HEK293 (cell line): ENCODE data around the gene EPHA2.
A peak's percentile ranks its signal among the peaks of the same experiment; 100 is the strongest.

Experiments
- GLI4 ChIP-seq: fragments of 450-650 bp; formaldehyde crosslinking; IDR thresholded peaks from 2 replicates; pipeline ENCODE4 v1.5.1; 2016; ENCODE audit warnings: missing biosample characterization, missing genetic modification characterization
- PRDM1 ChIP-seq: fragments of 450-650 bp; formaldehyde crosslinking; IDR thresholded peaks from 2 replicates; pipeline ENCODE4; 2016; ENCODE audit warnings: missing biosample characterization, missing genetic modification characterization
- REST ChIP-seq: fragments of 450-650 bp; formaldehyde crosslinking; IDR thresholded peaks from 2 replicates; pipeline ENCODE4 v1.5.1; 2016; ENCODE audit warnings: missing biosample characterization, missing genetic modification characterization
- SCRT1 ChIP-seq: fragments of 450-650 bp; formaldehyde crosslinking; IDR thresholded peaks from 2 replicates; pipeline ENCODE4 v1.5.1; 2016; ENCODE audit warnings: missing biosample characterization, missing genetic modification characterization, borderline replicate concordance
- TCF7L2 ChIP-seq: IDR thresholded peaks from 2 replicates; pipeline ENCODE4 v1.6.1; 2011; ENCODE audit warnings: low read depth, mild to moderate bottlenecking, inconsistent platforms, low read length, moderate library complexity, borderline replicate concordance
- WT1 ChIP-seq: fragments of 450-650 bp; formaldehyde crosslinking; IDR thresholded peaks from 2 replicates; pipeline ENCODE4 v1.5.1; 2016; ENCODE audit warnings: missing biosample characterization, missing genetic modification characterization
- ZBTB1 ChIP-seq: fragments of 450-650 bp; formaldehyde crosslinking; IDR thresholded peaks from 2 replicates; pipeline ENCODE4 v1.5.1; 2016; ENCODE audit warnings: missing biosample characterization, missing genetic modification characterization
- ZBTB20 ChIP-seq: fragments of 450-650 bp; formaldehyde crosslinking; IDR thresholded peaks from 2 replicates; pipeline ENCODE4 v1.5.1; 2016; ENCODE audit warnings: missing biosample characterization, missing genetic modification characterization
- ZFP37 ChIP-seq: fragments of 450-650 bp; formaldehyde crosslinking; IDR thresholded peaks from 2 replicates; pipeline ENCODE4 v1.5.1; 2016; ENCODE audit warnings: missing biosample characterization, missing genetic modification characterization
- ZNF148 ChIP-seq: fragments of 450-650 bp; formaldehyde crosslinking; IDR thresholded peaks from 2 replicates; pipeline ENCODE4 v1.5.0; 2017; ENCODE audit warnings: missing biosample characterization, missing genetic modification characterization, borderline replicate concordance
- ZNF184 ChIP-seq: fragments of 450-650 bp; IDR thresholded peaks from 2 replicates; pipeline ENCODE4 v1.5.1; 2018; ENCODE audit warnings: missing biosample characterization, mild to moderate bottlenecking, missing genetic modification characterization
- ZNF211 ChIP-seq: fragments of 450-650 bp; formaldehyde crosslinking; IDR thresholded peaks from 2 replicates; pipeline ENCODE4 v1.5.1; 2016; ENCODE audit warnings: low read depth, missing biosample characterization, missing genetic modification characterization
- ZNF433 ChIP-seq: fragments of 450-650 bp; formaldehyde crosslinking; IDR thresholded peaks from 2 replicates; pipeline ENCODE4 v1.5.1; 2016; ENCODE audit warnings: missing biosample characterization, missing genetic modification characterization, low read depth
- ZNF518A ChIP-seq: fragments of 450-650 bp; formaldehyde crosslinking; conservative IDR thresholded peaks from 2 replicates; pipeline ENCODE4 v1.5.1; 2016; ENCODE audit warnings: low read depth, missing biosample characterization, missing genetic modification characterization
- ZNF561 ChIP-seq: fragments of 450-650 bp; IDR thresholded peaks from 2 replicates; pipeline ENCODE4 v1.5.1; 2018; ENCODE audit warnings: missing biosample characterization, missing genetic modification characterization, borderline replicate concordance
- ZNF571 ChIP-seq: fragments of 450-650 bp; formaldehyde crosslinking; IDR thresholded peaks from 2 replicates; pipeline ENCODE4 v1.5.0; 2017; ENCODE audit warnings: missing biosample characterization, missing genetic modification characterization
- ZNF623 ChIP-seq: fragments of 450-650 bp; formaldehyde crosslinking; IDR thresholded peaks from 2 replicates; pipeline ENCODE4 v1.5.1; 2016; ENCODE audit warnings: missing biosample characterization, missing genetic modification characterization
- ZSCAN16 ChIP-seq: fragments of 450-650 bp; formaldehyde crosslinking; IDR thresholded peaks from 2 replicates; pipeline ENCODE4 v1.5.1; 2016; ENCODE audit warnings: missing biosample characterization, missing genetic modification characterization
- TF ChIP-seq, protein P1 (sequence below): fragments of 450-650 bp; formaldehyde crosslinking; IDR thresholded peaks from 2 replicates; pipeline ENCODE4 v1.5.1; 2016; ENCODE audit warnings: missing biosample characterization, missing genetic modification characterization
- TF ChIP-seq, protein P2 (sequence below): sonication (generic); formaldehyde crosslinking; IDR thresholded peaks from 2 replicates; pipeline ENCODE4 v1.8.1; 2022; ENCODE audit warnings: mild to moderate bottlenecking, moderate library complexity, missing genetic modification reagents
- TF ChIP-seq, protein P3 (sequence below): fragments of 450-650 bp; formaldehyde crosslinking; IDR thresholded peaks from 2 replicates; pipeline ENCODE4 v1.5.1; 2016; ENCODE audit warnings: missing biosample characterization, missing genetic modification characterization

EPHA2 gene

DNA sequence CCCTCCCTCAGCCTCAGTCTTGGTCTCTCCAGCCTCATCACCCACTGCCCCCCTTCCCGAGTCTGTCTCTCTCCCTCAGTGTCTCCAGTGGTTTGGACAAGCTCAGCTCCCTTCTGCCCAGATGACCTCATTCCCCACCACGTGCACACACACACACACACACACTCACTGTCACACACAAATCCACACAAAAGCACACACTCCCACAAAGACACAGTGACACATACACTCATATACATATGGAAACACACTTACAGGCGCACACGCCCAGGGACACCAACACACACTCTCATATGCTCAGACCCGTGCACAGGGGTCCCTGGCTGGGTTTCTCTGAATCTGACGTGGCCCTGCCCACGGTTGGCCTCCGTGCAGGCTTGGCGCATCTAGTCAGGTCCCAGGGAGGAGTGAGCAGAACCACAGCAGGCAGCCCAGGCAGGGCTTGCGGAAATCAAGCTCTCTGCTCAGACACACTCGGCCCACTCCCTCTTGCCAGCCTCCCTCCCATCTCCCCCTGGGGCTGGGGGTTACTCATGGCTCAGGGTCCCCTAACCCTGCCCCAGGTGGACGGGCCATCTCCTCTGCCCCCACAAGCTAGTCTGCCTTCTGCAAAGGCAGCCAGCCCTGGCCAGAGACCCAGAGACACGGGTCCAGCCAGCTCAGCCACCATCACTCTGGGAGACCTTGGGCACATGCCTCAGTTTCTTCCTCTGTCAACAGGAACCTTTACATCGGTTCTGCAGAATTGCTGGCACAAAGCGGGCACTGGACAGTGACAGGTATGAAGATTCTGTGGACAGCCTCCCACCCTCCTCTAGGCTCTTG is 43.9 kb downstream of the EPHA2 start (continued):
- TF ChIP-seq, protein P1, sequence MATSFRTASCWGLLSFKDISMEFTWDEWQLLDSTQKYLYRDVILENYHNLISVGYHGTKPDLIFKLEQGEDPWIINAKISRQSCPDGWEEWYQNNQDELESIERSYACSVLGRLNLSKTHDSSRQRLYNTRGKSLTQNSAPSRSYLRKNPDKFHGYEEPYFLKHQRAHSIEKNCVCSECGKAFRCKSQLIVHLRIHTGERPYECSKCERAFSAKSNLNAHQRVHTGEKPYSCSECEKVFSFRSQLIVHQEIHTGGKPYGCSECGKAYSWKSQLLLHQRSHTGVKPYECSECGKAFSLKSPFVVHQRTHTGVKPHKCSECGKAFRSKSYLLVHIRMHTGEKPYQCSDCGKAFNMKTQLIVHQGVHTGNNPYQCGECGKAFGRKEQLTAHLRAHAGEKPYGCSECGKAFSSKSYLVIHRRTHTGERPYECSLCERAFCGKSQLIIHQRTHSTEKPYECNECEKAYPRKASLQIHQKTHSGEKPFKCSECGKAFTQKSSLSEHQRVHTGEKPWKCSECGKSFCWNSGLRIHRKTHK (tag by site-specific recombination): no peak
- TF ChIP-seq ZSCAN16: no peak
- TF ChIP-seq ZBTB20: peak; percentile 54; the same call in 1 of the 2 replicates
- TF ChIP-seq ZNF211 (tag by site-specific recombination): no peak
- TF ChIP-seq ZNF561 (tag by site-specific recombination): no peak
- peak; percentile 17; the same call in 1 of the 2 replicates for TF ChIP-seq ZNF623 (tag by site-specific recombination)
- no peak for TF ChIP-seq REST (tag by site-specific recombination)
- TF ChIP-seq ZNF571: no peak
- TF ChIP-seq ZNF184 (tag by site-specific recombination): no peak
- no peak; the same call in 1 of the 2 replicates for TF ChIP-seq WT1
- no peak for TF ChIP-seq ZBTB1 (tag by site-specific recombination)
- TF ChIP-seq PRDM1 (tag by site-specific recombination): no peak
- no peak for TF ChIP-seq SCRT1 (tag by site-specific recombination)
- no peak for TF ChIP-seq TCF7L2
- TF ChIP-seq, protein P2, sequence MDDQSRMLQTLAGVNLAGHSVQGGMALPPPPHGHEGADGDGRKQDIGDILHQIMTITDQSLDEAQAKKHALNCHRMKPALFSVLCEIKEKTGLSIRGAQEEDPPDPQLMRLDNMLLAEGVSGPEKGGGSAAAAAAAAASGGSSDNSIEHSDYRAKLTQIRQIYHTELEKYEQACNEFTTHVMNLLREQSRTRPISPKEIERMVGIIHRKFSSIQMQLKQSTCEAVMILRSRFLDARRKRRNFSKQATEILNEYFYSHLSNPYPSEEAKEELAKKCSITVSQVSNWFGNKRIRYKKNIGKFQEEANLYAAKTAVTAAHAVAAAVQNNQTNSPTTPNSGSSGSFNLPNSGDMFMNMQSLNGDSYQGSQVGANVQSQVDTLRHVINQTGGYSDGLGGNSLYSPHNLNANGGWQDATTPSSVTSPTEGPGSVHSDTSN (CRISPR knock-in tag): no peak
- TF ChIP-seq, protein P3, sequence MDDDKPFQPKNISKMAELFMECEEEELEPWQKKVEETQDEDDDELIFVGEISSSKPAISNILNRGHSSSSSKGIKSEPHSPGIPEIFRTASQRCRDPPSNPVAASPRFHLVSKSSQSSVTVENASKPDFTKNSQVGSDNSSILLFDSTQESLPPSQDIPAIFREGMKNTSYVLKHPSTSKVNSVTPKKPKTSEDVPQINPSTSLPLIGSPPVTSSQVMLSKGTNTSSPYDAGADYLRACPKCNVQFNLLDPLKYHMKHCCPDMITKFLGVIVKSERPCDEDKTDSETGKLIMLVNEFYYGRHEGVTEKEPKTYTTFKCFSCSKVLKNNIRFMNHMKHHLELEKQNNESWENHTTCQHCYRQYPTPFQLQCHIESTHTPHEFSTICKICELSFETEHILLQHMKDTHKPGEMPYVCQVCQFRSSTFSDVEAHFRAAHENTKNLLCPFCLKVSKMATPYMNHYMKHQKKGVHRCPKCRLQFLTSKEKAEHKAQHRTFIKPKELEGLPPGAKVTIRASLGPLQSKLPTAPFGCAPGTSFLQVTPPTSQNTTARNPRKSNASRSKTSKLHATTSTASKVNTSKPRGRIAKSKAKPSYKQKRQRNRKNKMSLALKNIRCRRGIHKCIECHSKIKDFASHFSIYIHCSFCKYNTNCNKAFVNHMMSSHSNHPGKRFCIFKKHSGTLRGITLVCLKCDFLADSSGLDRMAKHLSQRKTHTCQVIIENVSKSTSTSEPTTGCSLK (tag by site-specific recombination): no peak
- peak; percentile 85; the same call in 1 of the 2 replicates for TF ChIP-seq GLI4 (tag by site-specific recombination)
- TF ChIP-seq ZFP37 (tag by site-specific recombination): no peak
- TF ChIP-seq ZNF518A: no peak
- no peak for TF ChIP-seq ZNF148 (tag by site-specific recombination)
- no peak for TF ChIP-seq ZNF433 (tag by site-specific recombination)
